Esophagus squamous epithelium (tissue), 4 donors: ENCODE results near the gene TAF1L.

ENCODE experiments used
- CTCF ChIP-seq, 6 experiments: fragments of 450-650 bp in 4 of 6; fragments of 200-600 bp in 2 of 6; sonication (generic) in 2 of 6; IDR thresholded peaks; one replicate each; pipeline ENCODE4 v1.5.1; 2016 to 2019; ENCODE audit warnings: antibody characterized with exemption in 6 of 6, mild to moderate bottlenecking in 4 of 6, moderate library complexity in 4 of 6
- POLR2A ChIP-seq, 4 donors: fragments of 450-650 bp; IDR thresholded peaks; one replicate each; pipeline ENCODE4 v1.6.1; 2017; ENCODE audit warnings: antibody characterized with exemption in 4 of 4, mild to moderate bottlenecking in 4 of 4, moderate library complexity in 3 of 4

- no peak for TF ChIP-seq CTCF (IDR thresholded peaks at IDR 0.05)
- TF ChIP-seq POLR2A (IDR thresholded peaks at IDR 0.05) = no peak
These were observed 45.0 kb downstream of the TAF1L start for GRCh38 chr9:32590476-32590875.
